ENCODE measurements around the gene LRP1B.

GRCh38 chr2:141723814-141724213 lies 407.0 kb downstream of the LRP1B start:
- TF ChIP-seq, protein P1, sequence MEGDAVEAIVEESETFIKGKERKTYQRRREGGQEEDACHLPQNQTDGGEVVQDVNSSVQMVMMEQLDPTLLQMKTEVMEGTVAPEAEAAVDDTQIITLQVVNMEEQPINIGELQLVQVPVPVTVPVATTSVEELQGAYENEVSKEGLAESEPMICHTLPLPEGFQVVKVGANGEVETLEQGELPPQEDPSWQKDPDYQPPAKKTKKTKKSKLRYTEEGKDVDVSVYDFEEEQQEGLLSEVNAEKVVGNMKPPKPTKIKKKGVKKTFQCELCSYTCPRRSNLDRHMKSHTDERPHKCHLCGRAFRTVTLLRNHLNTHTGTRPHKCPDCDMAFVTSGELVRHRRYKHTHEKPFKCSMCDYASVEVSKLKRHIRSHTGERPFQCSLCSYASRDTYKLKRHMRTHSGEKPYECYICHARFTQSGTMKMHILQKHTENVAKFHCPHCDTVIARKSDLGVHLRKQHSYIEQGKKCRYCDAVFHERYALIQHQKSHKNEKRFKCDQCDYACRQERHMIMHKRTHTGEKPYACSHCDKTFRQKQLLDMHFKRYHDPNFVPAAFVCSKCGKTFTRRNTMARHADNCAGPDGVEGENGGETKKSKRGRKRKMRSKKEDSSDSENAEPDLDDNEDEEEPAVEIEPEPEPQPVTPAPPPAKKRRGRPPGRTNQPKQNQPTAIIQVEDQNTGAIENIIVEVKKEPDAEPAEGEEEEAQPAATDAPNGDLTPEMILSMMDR (IDR thresholded peaks at IDR 0.05), result no peak
- TF ChIP-seq POLR2A (IDR thresholded peaks at IDR 0.05), result no peak

All from Peyer's patch (tissue), 4 donors.